ENCODE measurements around the gene IYD. TPM values are rescaled to one million over a fixed set of nuclear protein-coding genes. Genes with fewer than 3 reads are reported as not detected.

IYD gene
- total and polyA plus RNA-seq, 8 donors: 0.09 to 0.75 (median 0.16) TPM; not detected in 1

GRCh38 chr6:150331344-150331743, 37.5 kb upstream of the IYD start:
- H3K4me3 ChIP-seq: no peak overlapping the region
- DNase-seq: no peak
- H3K36me3 ChIP-seq: no peaks in the 10 kb centered on the region
- H3K4me1 ChIP-seq: no peaks in the 10 kb centered on the region
- intact Hi-C loops (cut with DNase I): loop anchor here in 2 of 3 donors (5.0 kb wide), 2 partner anchors 244 to 249 kb away; no protein-coding TSS in a partner anchor
- H3K9me3 ChIP-seq: no peaks in the 10 kb centered on the region
- H3K27ac ChIP-seq: no peak overlapping the region
- FAIRE-seq: no peak
- TF ChIP-seq CTCF (IDR thresholded peaks at IDR 0.05): no peak
- no peaks in the 10 kb centered on the region for H3K27me3 ChIP-seq
- ATAC-seq: no peak

GRCh38 chr6:150332939-150333584, 35.8 kb upstream of the IYD start:
- Histone ChIP-seq H3K4me3 (no peak overlapping the region), H3K36me3 (no peaks in the 10 kb centered on the region), H3K27me3 (no peaks in the 10 kb centered on the region), H3K9me3 (no peaks in the 10 kb centered on the region), H3K27ac (no peak overlapping the region), H3K4me1 (no peaks in the 10 kb centered on the region)
- 50 to 64% methylated on average over 21 of the region's 21 CpGs for WGBS, 2 donors
- TF ChIP-seq CTCF (IDR thresholded peaks at IDR 0.05): no peak
- intact Hi-C loops (cut with DNase I): loop anchor here in 2 of 3 donors (5.0 kb wide), 2 partner anchors 246 to 251 kb away; no protein-coding TSS in a partner anchor
- no peak for ATAC-seq
- DNase-seq: no peak
- FAIRE-seq: no peak

- H3K36me3 ChIP-seq: no peaks in the 10 kb centered on the region
- DNase-seq (no peak), ATAC-seq (no peak), FAIRE-seq (no peak)
- TF ChIP-seq CTCF (IDR thresholded peaks at IDR 0.05): no peak
- H3K4me1 ChIP-seq: no peaks in the 10 kb centered on the region
- H3K27me3 ChIP-seq: no peaks in the 10 kb centered on the region
- H3K4me3 ChIP-seq: no peak overlapping the region
- WGBS, 2 donors: 86 to 94% methylated on average over 2 of the region's 2 CpGs
- intact Hi-C loops (cut with DNase I): loop anchor here in 2 of 3 donors (5.0 kb wide), 2 partner anchors 246 to 251 kb away; no protein-coding TSS in a partner anchor
- H3K9me3 ChIP-seq: no peaks in the 10 kb centered on the region
- no peak overlapping the region for H3K27ac ChIP-seq
Observed at GRCh38 chr6:150333585-150333941, 35.2 kb upstream of the IYD start.

- Histone ChIP-seq H3K27ac (no peak overlapping the region), H3K4me3 (no peak overlapping the region), H3K9me3 (no peaks in the 10 kb centered on the region), H3K27me3 (no peaks in the 10 kb centered on the region), H3K36me3 (no peaks in the 10 kb centered on the region), H3K4me1 (no peaks in the 10 kb centered on the region)
- 46 to 53% methylated on average over 7 of the region's 7 CpGs for WGBS, 2 donors
- FAIRE-seq (no peak), DNase-seq (peak in 3 of 6 donors; percentile 21 to 59 (median 24)), ATAC-seq (peak; percentile 50 to 82 (median 74))
- intact Hi-C loops (cut with DNase I): loop anchor here in 2 of 3 donors (5.0 kb wide), 2 partner anchors 248 to 253 kb away; no protein-coding TSS in a partner anchor
- TF ChIP-seq CTCF (IDR thresholded peaks at IDR 0.05): peak; percentile 58 to 74 (median 64)
Observed at GRCh38 chr6:150334790-150335783, 33.7 kb upstream of the IYD start.
